Measurements from ENCODE around the gene AVEN.

DNA sequence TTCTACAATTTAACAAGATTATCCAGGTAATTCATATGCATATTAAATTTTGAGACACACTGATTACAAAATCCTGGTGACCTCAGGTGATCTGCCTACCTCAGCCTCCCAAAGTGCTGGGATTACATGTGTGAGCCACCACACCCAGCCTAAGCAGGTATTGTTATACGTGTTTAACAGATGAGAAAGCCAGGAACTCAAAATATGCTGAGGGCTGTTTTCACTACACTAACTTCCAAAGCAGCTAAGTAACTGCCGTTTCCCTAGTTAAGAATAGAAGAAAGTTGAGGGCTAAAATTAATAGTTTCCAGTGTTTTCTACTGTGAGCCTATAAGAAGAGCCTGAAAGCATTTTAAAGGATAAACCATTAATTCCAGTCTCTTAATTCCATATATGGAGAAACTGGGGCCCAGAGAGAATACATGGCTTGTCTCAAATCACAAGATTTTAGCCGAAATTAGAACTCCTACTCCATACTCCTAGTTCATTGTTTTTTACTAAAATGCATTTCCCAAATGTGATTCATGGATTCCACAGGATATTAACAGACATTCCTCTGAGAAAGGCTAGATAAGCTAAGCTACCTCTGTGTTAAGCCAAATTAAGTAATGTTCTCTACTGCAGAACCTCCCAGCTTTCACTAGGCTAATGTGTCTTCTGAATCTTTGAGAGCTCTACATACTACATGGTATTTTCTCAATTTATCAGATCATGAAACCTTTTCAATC lies 17.0 kb upstream of the AVEN start:
- TF ChIP-seq, protein P1, sequence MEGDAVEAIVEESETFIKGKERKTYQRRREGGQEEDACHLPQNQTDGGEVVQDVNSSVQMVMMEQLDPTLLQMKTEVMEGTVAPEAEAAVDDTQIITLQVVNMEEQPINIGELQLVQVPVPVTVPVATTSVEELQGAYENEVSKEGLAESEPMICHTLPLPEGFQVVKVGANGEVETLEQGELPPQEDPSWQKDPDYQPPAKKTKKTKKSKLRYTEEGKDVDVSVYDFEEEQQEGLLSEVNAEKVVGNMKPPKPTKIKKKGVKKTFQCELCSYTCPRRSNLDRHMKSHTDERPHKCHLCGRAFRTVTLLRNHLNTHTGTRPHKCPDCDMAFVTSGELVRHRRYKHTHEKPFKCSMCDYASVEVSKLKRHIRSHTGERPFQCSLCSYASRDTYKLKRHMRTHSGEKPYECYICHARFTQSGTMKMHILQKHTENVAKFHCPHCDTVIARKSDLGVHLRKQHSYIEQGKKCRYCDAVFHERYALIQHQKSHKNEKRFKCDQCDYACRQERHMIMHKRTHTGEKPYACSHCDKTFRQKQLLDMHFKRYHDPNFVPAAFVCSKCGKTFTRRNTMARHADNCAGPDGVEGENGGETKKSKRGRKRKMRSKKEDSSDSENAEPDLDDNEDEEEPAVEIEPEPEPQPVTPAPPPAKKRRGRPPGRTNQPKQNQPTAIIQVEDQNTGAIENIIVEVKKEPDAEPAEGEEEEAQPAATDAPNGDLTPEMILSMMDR (IDR thresholded peaks at IDR 0.05 in 8 of 11, conservative IDR thresholded peaks at IDR 0.05 in 3 of 11) = no peak
- TF ChIP-seq POLR2A (IDR thresholded peaks at IDR 0.05) (no peak), POLR2AphosphoS5 (IDR thresholded peaks at IDR 0.05) (no peak)

Measured in spleen (tissue), 7 donors.